ENCODE results near the gene DYRK1A.

The DYRK1A gene

DNA sequence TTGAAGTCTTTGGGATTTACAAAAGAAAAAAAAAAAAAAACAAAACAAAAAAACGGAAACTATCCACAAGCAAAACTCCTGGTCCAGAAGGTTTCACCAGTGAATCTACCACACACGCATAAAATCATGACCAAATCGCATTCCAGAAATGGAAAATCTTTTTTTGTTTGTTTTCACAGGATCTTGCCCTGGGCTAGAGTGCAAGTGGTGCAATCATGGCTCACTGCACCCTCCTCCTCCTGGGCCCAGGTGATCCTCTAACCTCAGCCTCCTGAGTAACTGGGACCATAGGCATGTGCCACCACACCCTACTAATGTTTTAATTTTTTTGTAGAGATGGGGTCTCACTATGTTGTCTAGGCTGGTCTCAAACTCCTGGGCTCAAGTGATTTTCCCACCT lies 100.5 kb downstream of the DYRK1A start:
- Histone ChIP-seq H3K36me3 (ENCODE audit: control insufficient read depth, insufficient read depth, low read length) (peaks cover 2% of the 10 kb centered on the region; the same call in 1 of the 2 replicates), H3K4me3 (replicated peaks; ENCODE audit: low read depth, low read length) (no peak overlapping the region), H3K27me3 (replicated peaks; ENCODE audit: control insufficient read depth, insufficient read depth, low read length) (no peaks in the 10 kb centered on the region)
- DNase-seq (ENCODE audit: extremely low read depth, insufficient read length) = no peak
- TF ChIP-seq, protein P1, sequence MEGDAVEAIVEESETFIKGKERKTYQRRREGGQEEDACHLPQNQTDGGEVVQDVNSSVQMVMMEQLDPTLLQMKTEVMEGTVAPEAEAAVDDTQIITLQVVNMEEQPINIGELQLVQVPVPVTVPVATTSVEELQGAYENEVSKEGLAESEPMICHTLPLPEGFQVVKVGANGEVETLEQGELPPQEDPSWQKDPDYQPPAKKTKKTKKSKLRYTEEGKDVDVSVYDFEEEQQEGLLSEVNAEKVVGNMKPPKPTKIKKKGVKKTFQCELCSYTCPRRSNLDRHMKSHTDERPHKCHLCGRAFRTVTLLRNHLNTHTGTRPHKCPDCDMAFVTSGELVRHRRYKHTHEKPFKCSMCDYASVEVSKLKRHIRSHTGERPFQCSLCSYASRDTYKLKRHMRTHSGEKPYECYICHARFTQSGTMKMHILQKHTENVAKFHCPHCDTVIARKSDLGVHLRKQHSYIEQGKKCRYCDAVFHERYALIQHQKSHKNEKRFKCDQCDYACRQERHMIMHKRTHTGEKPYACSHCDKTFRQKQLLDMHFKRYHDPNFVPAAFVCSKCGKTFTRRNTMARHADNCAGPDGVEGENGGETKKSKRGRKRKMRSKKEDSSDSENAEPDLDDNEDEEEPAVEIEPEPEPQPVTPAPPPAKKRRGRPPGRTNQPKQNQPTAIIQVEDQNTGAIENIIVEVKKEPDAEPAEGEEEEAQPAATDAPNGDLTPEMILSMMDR (IDR thresholded peaks at IDR 0.05; ENCODE audit: insufficient read depth, low read length, poor library complexity, severe bottlenecking) = no peak

DNA sequence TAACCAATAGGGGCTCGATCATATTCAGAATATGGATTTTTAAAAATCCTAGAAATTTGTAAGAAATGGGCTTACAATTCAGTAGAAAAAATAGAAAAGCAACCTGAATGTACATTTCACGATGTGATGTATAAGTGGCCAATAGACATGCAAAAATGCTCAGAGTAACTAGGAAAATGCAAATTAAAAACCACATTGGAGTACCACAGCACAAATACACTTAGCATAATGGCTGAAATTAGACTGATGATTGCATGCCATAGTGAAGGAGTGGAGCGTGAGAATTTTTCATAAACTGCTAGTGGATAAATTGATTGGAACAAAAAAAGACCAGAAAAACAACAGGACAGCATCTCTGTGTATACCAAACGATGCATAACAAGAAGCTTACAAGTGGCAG lies 102.3 kb downstream of the DYRK1A start:
- Histone ChIP-seq H3K27me3 (replicated peaks; ENCODE audit: control insufficient read depth, insufficient read depth, low read length) (no peaks in the 10 kb centered on the region), H3K4me3 (replicated peaks; ENCODE audit: low read depth, low read length) (no peak overlapping the region), H3K36me3 (ENCODE audit: control insufficient read depth, insufficient read depth, low read length) (peaks cover 4% of the 10 kb centered on the region)
- DNase-seq (ENCODE audit: extremely low read depth, insufficient read length) = no peak
- TF ChIP-seq, protein P1 (IDR thresholded peaks at IDR 0.05; ENCODE audit: insufficient read depth, low read length, poor library complexity, severe bottlenecking) = no peak

DNA sequence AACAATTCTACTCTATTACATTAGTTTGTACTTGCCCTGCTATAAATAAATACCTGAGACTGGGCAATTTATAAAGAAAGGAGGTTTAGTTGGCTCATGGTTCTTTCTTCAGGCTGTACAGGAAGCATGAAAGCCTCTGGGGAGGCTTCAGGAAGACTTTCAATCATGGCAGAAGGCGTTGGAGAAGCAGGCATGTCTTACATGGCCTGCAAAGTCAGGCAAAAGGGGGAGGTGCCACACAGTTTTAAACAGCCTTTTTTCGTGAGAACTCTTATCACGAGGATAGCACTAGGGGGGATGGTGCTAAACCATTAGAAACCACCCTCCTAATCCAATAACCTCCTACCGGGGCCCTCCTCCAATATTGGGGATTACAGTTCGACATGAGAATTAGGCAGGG lies 102.9 kb downstream of the DYRK1A start:
- no peak for DNase-seq (ENCODE audit: extremely low read depth, insufficient read length)
- Histone ChIP-seq H3K36me3 (ENCODE audit: control insufficient read depth, insufficient read depth, low read length) (peaks cover 4% of the 10 kb centered on the region), H3K4me3 (replicated peaks; ENCODE audit: low read depth, low read length) (no peak overlapping the region), H3K27me3 (replicated peaks; ENCODE audit: control insufficient read depth, insufficient read depth, low read length) (no peaks in the 10 kb centered on the region)
- TF ChIP-seq, protein P1 (IDR thresholded peaks at IDR 0.05; ENCODE audit: insufficient read depth, low read length, poor library complexity, severe bottlenecking) = no peak

DNA sequence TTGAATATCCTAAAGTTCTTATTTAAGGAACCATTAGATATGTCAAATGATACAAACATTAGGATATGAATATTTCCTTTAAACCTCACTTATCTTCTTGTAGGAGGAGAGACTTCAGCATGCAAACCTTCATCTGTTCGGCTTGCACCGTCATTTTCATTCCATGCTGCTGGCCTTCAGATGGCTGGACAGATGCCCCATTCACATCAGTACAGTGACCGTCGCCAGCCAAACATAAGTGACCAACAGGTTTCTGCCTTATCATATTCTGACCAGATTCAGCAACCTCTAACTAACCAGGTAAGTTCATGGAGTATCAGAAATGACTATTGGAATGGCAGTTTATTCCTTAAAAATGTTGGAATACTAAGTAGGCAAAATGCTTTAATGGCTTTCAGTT lies 106.0 kb downstream of the DYRK1A start:
- H3K36me3 ChIP-seq (ENCODE audit: control insufficient read depth, insufficient read depth, low read length) = peaks cover 5% of the 10 kb centered on the region
- DNase-seq (ENCODE audit: extremely low read depth, insufficient read length) = no peak
- TF ChIP-seq, protein P1 (IDR thresholded peaks at IDR 0.05; ENCODE audit: insufficient read depth, low read length, poor library complexity, severe bottlenecking) = no peak
- no peak overlapping the region for H3K4me3 ChIP-seq (replicated peaks; ENCODE audit: low read depth, low read length)
- H3K27me3 ChIP-seq (replicated peaks; ENCODE audit: control insufficient read depth, insufficient read depth, low read length) = no peaks in the 10 kb centered on the region

DNA sequence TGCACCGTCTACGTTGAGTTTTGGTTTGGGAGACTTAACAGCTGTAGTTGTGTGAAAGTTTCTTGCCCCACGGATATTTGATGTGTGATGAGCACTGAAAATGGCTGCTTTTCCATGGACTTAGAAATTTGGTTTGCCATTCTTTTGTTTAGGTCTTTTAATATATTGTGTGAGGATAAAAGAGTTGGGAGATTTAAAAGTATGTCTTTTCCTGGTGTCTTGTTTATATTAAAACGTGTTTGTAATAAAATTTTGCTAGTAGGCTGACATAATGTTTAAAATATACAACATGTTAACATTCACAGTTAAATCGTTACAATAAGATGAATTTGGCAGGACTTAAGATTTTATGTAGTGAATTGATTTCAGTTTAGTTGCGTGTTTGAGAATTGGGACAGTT lies 106.9 kb downstream of the DYRK1A start:
- TF ChIP-seq, protein P1 (IDR thresholded peaks at IDR 0.05; ENCODE audit: insufficient read depth, low read length, poor library complexity, severe bottlenecking) = no peak
- no peak for DNase-seq (ENCODE audit: extremely low read depth, insufficient read length)
- Histone ChIP-seq H3K27me3 (replicated peaks; ENCODE audit: control insufficient read depth, insufficient read depth, low read length) (no peaks in the 10 kb centered on the region), H3K36me3 (ENCODE audit: control insufficient read depth, insufficient read depth, low read length) (peaks cover 3% of the 10 kb centered on the region), H3K4me3 (replicated peaks; ENCODE audit: low read depth, low read length) (no peak overlapping the region)

DNA sequence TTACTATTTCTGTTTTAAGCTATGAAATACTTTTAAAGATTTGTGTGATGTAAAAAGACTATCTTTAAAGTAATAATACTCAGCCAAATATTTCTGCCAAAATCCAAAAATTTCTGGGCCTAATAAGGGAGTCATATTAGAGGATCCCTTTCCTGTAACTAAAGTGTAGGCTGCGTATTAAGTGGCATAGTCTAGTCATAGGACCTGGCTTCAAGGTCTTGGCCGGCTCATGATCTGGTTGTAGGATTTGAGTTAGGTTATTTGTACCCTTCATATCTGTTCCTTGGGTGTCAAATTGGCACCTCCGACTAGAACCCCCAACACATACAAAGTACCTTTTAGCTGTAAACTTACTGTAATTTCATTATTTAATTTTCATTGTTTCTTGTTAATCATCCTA lies 107.8 kb downstream of the DYRK1A start:
- TF ChIP-seq, protein P1 (IDR thresholded peaks at IDR 0.05; ENCODE audit: insufficient read depth, low read length, poor library complexity, severe bottlenecking) = no peak
- Histone ChIP-seq H3K27me3 (replicated peaks; ENCODE audit: control insufficient read depth, insufficient read depth, low read length) (no peaks in the 10 kb centered on the region), H3K4me3 (replicated peaks; ENCODE audit: low read depth, low read length) (no peak overlapping the region), H3K36me3 (ENCODE audit: control insufficient read depth, insufficient read depth, low read length) (peaks cover 3% of the 10 kb centered on the region)
- no peak for DNase-seq (ENCODE audit: extremely low read depth, insufficient read length)

Data from GM06990 (cell line).